SK-N-SH treated with all-trans-retinoic acid at 6 μM for 48 hours (cell line): ENCODE measurements around the gene RNF144A.

ENCODE experiments used
- ATAC-seq: fragments of 200-7000 bp; cut with Tn5 transposase; 3 replicates; pipeline ENCODE4 v1.9.1; 2020; ENCODE audit warnings: mild to moderate bottlenecking, moderate library complexity
- BACH2 ChIP-seq: fragments of 250-450 bp; sonication (Bioruptor Pico); IDR thresholded peaks from 2 replicates; pipeline ENCODE4 v1.9.0; 2021; ENCODE audit warnings: mild to moderate bottlenecking, borderline replicate concordance
- CSRNP3 ChIP-seq: fragments of 250-450 bp; sonication (Bioruptor Pico); IDR thresholded peaks from 2 replicates; pipeline ENCODE4 v1.5.1; 2021; ENCODE audit warnings: mild to moderate bottlenecking, moderate library complexity
- ESRRG ChIP-seq: fragments of 250-450 bp; sonication (Bioruptor Pico); IDR thresholded peaks from 2 replicates; pipeline ENCODE4 v1.6.1; 2021; ENCODE audit warnings: mild to moderate bottlenecking
- GLIS3 ChIP-seq: fragments of 250-450 bp; sonication (Bioruptor Pico); IDR thresholded peaks from 2 replicates; pipeline ENCODE4 v1.5.0; 2020; ENCODE audit warnings: mild to moderate bottlenecking, moderate library complexity
- ISL1 ChIP-seq: fragments of 250-450 bp; sonication (Bioruptor Pico); IDR thresholded peaks from 2 replicates; pipeline ENCODE4 v2.1.2; 2022; ENCODE audit warnings: mild to moderate bottlenecking, moderate library complexity
- OSR1 ChIP-seq: fragments of 250-450 bp; sonication (Bioruptor Pico); IDR thresholded peaks from 2 replicates; pipeline ENCODE4 v1.8.0; 2022; ENCODE audit warnings: moderate library complexity, mild to moderate bottlenecking, inconsistent platforms
- POU6F1 ChIP-seq: fragments of 250-450 bp; sonication (Bioruptor Pico); IDR thresholded peaks from 2 replicates; pipeline ENCODE4 v1.8.0; 2021; ENCODE audit warnings: low read depth, mild to moderate bottlenecking, moderate library complexity, borderline replicate concordance
- PPARA ChIP-seq: fragments of 250-450 bp; sonication (Bioruptor Pico); IDR thresholded peaks from 2 replicates; pipeline ENCODE4 v1.5.0; 2020; ENCODE audit warnings: mild to moderate bottlenecking, borderline replicate concordance
- RARB ChIP-seq: fragments of 250-450 bp; sonication (Bioruptor Pico); IDR thresholded peaks from 2 replicates; pipeline ENCODE4 v1.8.0; 2021; ENCODE audit warnings: mild to moderate bottlenecking, moderate library complexity
- SNAI2 ChIP-seq: fragments of 250-450 bp; sonication (Bioruptor Pico); IDR thresholded peaks from 2 replicates; pipeline ENCODE4 v1.5.0; 2020; ENCODE audit warnings: mild to moderate bottlenecking, moderate library complexity
- TCF4 ChIP-seq: fragments of 250-450 bp; sonication (Bioruptor Pico); IDR thresholded peaks from 2 replicates; pipeline ENCODE4 v1.8.0; 2021; ENCODE audit warnings: mild to moderate bottlenecking, moderate library complexity, borderline replicate concordance
- TOX ChIP-seq: fragments of 250-450 bp; sonication (Bioruptor Pico); IDR thresholded peaks from 2 replicates; pipeline ENCODE4 v1.8.0; 2021; ENCODE audit warnings: mild to moderate bottlenecking, moderate library complexity, borderline replicate concordance
- TSHZ2 ChIP-seq: fragments of 250-450 bp; sonication (Bioruptor Pico); IDR thresholded peaks from 2 replicates; pipeline ENCODE4 v1.5.0; 2020; ENCODE audit warnings: mild to moderate bottlenecking, moderate library complexity
- ZFP3 ChIP-seq: fragments of 250-450 bp; sonication (Bioruptor Pico); IDR thresholded peaks from 2 replicates; pipeline ENCODE4 v1.5.0; 2020; ENCODE audit warnings: mild to moderate bottlenecking, moderate library complexity
- ZFP30 ChIP-seq: fragments of 450-650 bp; formaldehyde crosslinking; IDR thresholded peaks from 2 replicates; pipeline ENCODE4 v1.5.0; 2022; ENCODE audit warnings: mild to moderate bottlenecking, moderate library complexity
- ZNF70 ChIP-seq: fragments of 450-650 bp; formaldehyde crosslinking; IDR thresholded peaks from 2 replicates; pipeline ENCODE4 v1.5.0; 2020; ENCODE audit warnings: mild to moderate bottlenecking, moderate library complexity
- TF ChIP-seq, protein P1 (sequence below): fragments of 250-450 bp; sonication (Bioruptor Pico); IDR thresholded peaks from 2 replicates; pipeline ENCODE4 v1.8.0; 2020; ENCODE audit warnings: mild to moderate bottlenecking, moderate library complexity, borderline replicate concordance

Gene RNF144A

DNA sequence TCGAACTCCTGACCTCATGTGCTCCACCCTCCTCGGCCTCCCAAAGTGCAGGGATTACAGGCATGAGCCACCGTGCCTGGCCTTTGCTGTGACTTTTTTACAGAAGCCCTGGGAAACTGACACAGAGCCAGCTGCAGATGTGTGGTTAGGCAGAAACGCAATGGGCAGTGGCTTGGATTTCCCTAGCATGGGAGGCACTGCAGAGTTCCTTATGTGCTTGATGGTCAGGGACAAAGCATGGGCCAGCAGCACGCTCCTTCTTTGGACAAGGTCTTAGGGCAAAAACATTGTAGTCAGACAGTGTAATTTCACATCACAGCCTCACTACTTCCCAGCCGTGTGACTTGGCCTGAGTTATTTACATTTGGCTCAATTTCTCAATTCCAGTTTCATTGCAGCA is 153.9 kb downstream of the RNF144A start (continued):
- no peak for TF ChIP-seq POU6F1
- no peak for TF ChIP-seq SNAI2 (CRISPR knock-in tag)
- TF ChIP-seq TCF4 (CRISPR knock-in tag): no peak
- TF ChIP-seq PPARA (CRISPR knock-in tag): no peak

- TF ChIP-seq GLIS3 (CRISPR knock-in tag): no peak
- TF ChIP-seq TSHZ2: no peak
- no peak for TF ChIP-seq BACH2 (CRISPR knock-in tag)
- no peak for TF ChIP-seq ZNF70 (CRISPR knock-in tag)
- TF ChIP-seq, protein P1, sequence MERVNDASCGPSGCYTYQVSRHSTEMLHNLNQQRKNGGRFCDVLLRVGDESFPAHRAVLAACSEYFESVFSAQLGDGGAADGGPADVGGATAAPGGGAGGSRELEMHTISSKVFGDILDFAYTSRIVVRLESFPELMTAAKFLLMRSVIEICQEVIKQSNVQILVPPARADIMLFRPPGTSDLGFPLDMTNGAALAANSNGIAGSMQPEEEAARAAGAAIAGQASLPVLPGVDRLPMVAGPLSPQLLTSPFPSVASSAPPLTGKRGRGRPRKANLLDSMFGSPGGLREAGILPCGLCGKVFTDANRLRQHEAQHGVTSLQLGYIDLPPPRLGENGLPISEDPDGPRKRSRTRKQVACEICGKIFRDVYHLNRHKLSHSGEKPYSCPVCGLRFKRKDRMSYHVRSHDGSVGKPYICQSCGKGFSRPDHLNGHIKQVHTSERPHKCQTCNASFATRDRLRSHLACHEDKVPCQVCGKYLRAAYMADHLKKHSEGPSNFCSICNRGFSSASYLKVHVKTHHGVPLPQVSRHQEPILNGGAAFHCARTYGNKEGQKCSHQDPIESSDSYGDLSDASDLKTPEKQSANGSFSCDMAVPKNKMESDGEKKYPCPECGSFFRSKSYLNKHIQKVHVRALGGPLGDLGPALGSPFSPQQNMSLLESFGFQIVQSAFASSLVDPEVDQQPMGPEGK (CRISPR knock-in tag): no peak
- TF ChIP-seq ESRRG (CRISPR knock-in tag): no peak
- TF ChIP-seq TCF4 (CRISPR knock-in tag): no peak
- no peak for TF ChIP-seq CSRNP3 (CRISPR knock-in tag)
- no peak for TF ChIP-seq ISL1 (CRISPR knock-in tag)
- ATAC-seq: no peak
These were observed 154.8 kb downstream of the RNF144A start for GRCh38 chr2:7071916-7072556.

GRCh38 chr2:7073901-7074300 is 156.7 kb downstream of the RNF144A start:
- peak; percentile 57; the same call in 2 of the 3 replicates for ATAC-seq
- no peak for TF ChIP-seq ISL1 (CRISPR knock-in tag)
- TF ChIP-seq TCF4 (CRISPR knock-in tag): peak; percentile 36; the same call in 1 of the 2 replicates
- TF ChIP-seq ZFP3 (CRISPR knock-in tag): no peak
- TF ChIP-seq ZNF70 (CRISPR knock-in tag): peak; percentile 78; the same call in 1 of the 2 replicates
- peak; percentile 59; the same call in 1 of the 2 replicates for TF ChIP-seq TSHZ2
- TF ChIP-seq GLIS3 (CRISPR knock-in tag): no peak

GRCh38 chr2:7075834-7076233 is 158.6 kb downstream of the RNF144A start:
- TF ChIP-seq ZFP30 (CRISPR knock-in tag) (no peak), TOX (CRISPR knock-in tag) (no peak), TSHZ2 (no peak), ISL1 (CRISPR knock-in tag) (no peak), RARB (CRISPR knock-in tag) (no peak), OSR1 (no peak), PPARA (CRISPR knock-in tag) (no peak), TCF4 (CRISPR knock-in tag) (no peak)
- ATAC-seq: no peak
